Right lobe of liver (tissue), 6 donors: ENCODE measurements around the gene TNFRSF4. TPM values are rescaled to one million over a fixed set of nuclear protein-coding genes. Genes with fewer than 3 reads are reported as not detected.

Experiments
- ATAC-seq, 4 donors: fragments of 200-7000 bp; cut with Tn5 transposase; one replicate each; pipeline ENCODE4 v1.9.1; 2020; ENCODE audit warnings: mild to moderate bottlenecking in 4 of 4, moderate library complexity in 4 of 4
- DNase-seq, 3 donors: peaks; one replicate each; pipeline ENCODE4 v3.0.0-alpha.2; 2020
- H3K27ac ChIP-seq, 3 donors: fragments of 200-600 bp; one replicate each; pipeline ENCODE4 v1.8.0; 2022
- H3K27me3 ChIP-seq, 2 donors: fragments of 200-600 bp; one replicate each; pipeline ENCODE4 v1.8.0; 2022
- H3K36me3 ChIP-seq, 4 donors: fragments of 200-600 bp; sonication (generic) in 1 of 4; one replicate each; pipeline versions ENCODE4 v1.5.1 to v1.8.0; 2017 to 2022; ENCODE audit warnings: control low read depth in 1 of 4
- H3K4me1 ChIP-seq, 4 donors: fragments of 200-600 bp; sonication (generic) in 1 of 4; one replicate each; pipeline versions ENCODE4 v1.5.1 to v1.8.0; 2017 to 2022; ENCODE audit warnings: control low read depth in 1 of 4
- H3K4me3 ChIP-seq, 3 donors: fragments of 200-600 bp; one replicate each; pipeline ENCODE4 v1.8.0; 2022
- H3K9me3 ChIP-seq, 4 donors: fragments of 200-600 bp; sonication (generic) in 1 of 4; one replicate each; pipeline versions ENCODE4 v1.5.1 to v1.8.0; 2017 to 2022; ENCODE audit warnings: control low read depth in 1 of 4
- POLR2A ChIP-seq: fragments of 450-650 bp; IDR thresholded peaks from one replicate; pipeline ENCODE4 v1.6.1; 2017; ENCODE audit warnings: antibody characterized with exemption, mild to moderate bottlenecking
- WGBS: methylation state at CpG from one replicate; pipeline ENCODE4 v1.1.6; 2018; ENCODE audit warnings: low coverage, low lambda C conversion rate; ENCODE audit not compliant: insufficient coverage; ENCODE audit errors: missing lambda C conversion rate; 5-methylcytosine and 5-hydroxymethylcytosine counted together
- intact Hi-C, 2 donors: fragments of 100-400 bp; cut with DNase I; formaldehyde crosslinking; loops; one replicate each; pipeline versions ENCODE4 v1.11.2 to v1.14.1; 2022
- total RNA-seq, 6 experiments: library from RNA; depleted of rRNA in 2 of 6; stranded (reverse); fragments of >200 nt in 2 of 6; fragmentation: NEBNext Ultra II Directional in 3 of 6; extraction: Animal tissue kit (Norgen Biotek cat#: 25700) in 3 of 6; gene quantifications; one replicate each; pipeline versions ENCODE4 v1.1.0 to v1.2.4, GENCODE V29; 2016 to 2023
- TF ChIP-seq, protein P1 (sequence below), 4 donors: fragments of 200-600 bp in 3 of 4; fragments of 450-650 bp in 1 of 4; IDR thresholded peaks; one replicate each; pipeline versions ENCODE4 v1.5.1 to v1.8.0; 2016 to 2022; ENCODE audit warnings: antibody characterized with exemption in 4 of 4, mild to moderate bottlenecking in 2 of 4
- donor health status: DM: no; HTN: yes; CAD: no.
- donor health status: DM: no; HTN: no; CAD: no.
- donor health status: DM: no; HTN: no; CAD: no.
- donor health status: DM: no; HTN: yes; CAD: no.
- donor health status: DM: no; HTN: yes; CAD: no.

The TNFRSF4 gene
- total RNA-seq, 6 experiments from 2014 or later, result 0.20 to 0.99 (median 0.28) TPM; not detected in 2

- ATAC-seq, result no peak
- TF ChIP-seq POLR2A, result no peak
- TF ChIP-seq, protein P1, sequence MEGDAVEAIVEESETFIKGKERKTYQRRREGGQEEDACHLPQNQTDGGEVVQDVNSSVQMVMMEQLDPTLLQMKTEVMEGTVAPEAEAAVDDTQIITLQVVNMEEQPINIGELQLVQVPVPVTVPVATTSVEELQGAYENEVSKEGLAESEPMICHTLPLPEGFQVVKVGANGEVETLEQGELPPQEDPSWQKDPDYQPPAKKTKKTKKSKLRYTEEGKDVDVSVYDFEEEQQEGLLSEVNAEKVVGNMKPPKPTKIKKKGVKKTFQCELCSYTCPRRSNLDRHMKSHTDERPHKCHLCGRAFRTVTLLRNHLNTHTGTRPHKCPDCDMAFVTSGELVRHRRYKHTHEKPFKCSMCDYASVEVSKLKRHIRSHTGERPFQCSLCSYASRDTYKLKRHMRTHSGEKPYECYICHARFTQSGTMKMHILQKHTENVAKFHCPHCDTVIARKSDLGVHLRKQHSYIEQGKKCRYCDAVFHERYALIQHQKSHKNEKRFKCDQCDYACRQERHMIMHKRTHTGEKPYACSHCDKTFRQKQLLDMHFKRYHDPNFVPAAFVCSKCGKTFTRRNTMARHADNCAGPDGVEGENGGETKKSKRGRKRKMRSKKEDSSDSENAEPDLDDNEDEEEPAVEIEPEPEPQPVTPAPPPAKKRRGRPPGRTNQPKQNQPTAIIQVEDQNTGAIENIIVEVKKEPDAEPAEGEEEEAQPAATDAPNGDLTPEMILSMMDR (IDR thresholded peaks at IDR 0.05), result no peak
- intact Hi-C loops, result no loop called here
- no peaks in the 10 kb centered on the region for H3K4me1 ChIP-seq
- no peaks in the 10 kb centered on the region for H3K36me3 ChIP-seq
- WGBS, result 90% methylated on average over 3 of the region's 3 CpGs
- no peak for DNase-seq
- no peaks in the 10 kb centered on the region for H3K27me3 ChIP-seq
- H3K4me3 ChIP-seq, result no peak overlapping the region
- no peaks in the 10 kb centered on the region for H3K9me3 ChIP-seq
- H3K27ac ChIP-seq, result no peak overlapping the region
Observed at GRCh38 chr1:1194723-1195122, 19.2 kb downstream of the TNFRSF4 start.

- peak in 1 of 3 donors; percentile 15 for DNase-seq
- TF ChIP-seq, protein P1 (IDR thresholded peaks at IDR 0.05), result no peak
- no peak for TF ChIP-seq POLR2A
- intact Hi-C loops, result no loop called here
- 89% methylated on average over 9 of the region's 11 CpGs for WGBS
- Histone ChIP-seq H3K4me1 (no peaks in the 10 kb centered on the region), H3K4me3 (no peak overlapping the region), H3K36me3 (no peaks in the 10 kb centered on the region), H3K27ac (no peak overlapping the region), H3K9me3 (no peaks in the 10 kb centered on the region), H3K27me3 (no peaks in the 10 kb centered on the region)
- ATAC-seq, result no peak
Observed at GRCh38 chr1:1191734-1192133, 22.2 kb downstream of the TNFRSF4 start.

- intact Hi-C loops, result no loop called here
- no peak for TF ChIP-seq POLR2A
- TF ChIP-seq, protein P1 (IDR thresholded peaks at IDR 0.05), result no peak
- DNase-seq (no peak), ATAC-seq (no peak)
- Histone ChIP-seq H3K4me1 (no peaks in the 10 kb centered on the region), H3K36me3 (no peaks in the 10 kb centered on the region), H3K4me3 (no peak overlapping the region), H3K27me3 (no peaks in the 10 kb centered on the region), H3K9me3 (no peaks in the 10 kb centered on the region), H3K27ac (no peak overlapping the region)
- 53% methylated on average over 5 of the region's 5 CpGs for WGBS
Observed at GRCh38 chr1:1189111-1189510, 24.8 kb downstream of the TNFRSF4 start.

- Histone ChIP-seq H3K27me3 (no peaks in the 10 kb centered on the region), H3K36me3 (no peaks in the 10 kb centered on the region), H3K4me1 (no peaks in the 10 kb centered on the region), H3K4me3 (no peak overlapping the region), H3K9me3 (no peaks in the 10 kb centered on the region), H3K27ac (no peak overlapping the region)
- DNase-seq, result no peak
- TF ChIP-seq, protein P1 (IDR thresholded peaks at IDR 0.05), result no peak
- no peak for TF ChIP-seq POLR2A
- ATAC-seq, result no peak
- intact Hi-C loops, result no loop called here
Observed at GRCh38 chr1:1187938-1188337, 26.0 kb downstream of the TNFRSF4 start.
